GM20000 (cell line): ENCODE results near the gene FMO2.

Experiments used
- DNase-seq: peaks from one replicate; pipeline ENCODE4 v3.0.0; 2012; ENCODE audit warnings: low spot score
- TF ChIP-seq, protein P1 (sequence below): IDR thresholded peaks from 2 replicates; pipeline ENCODE4 v1.5.1; 2012; ENCODE audit warnings: mild to moderate bottlenecking, control low read depth; ENCODE audit errors: extremely low read depth, missing control alignments

FMO2 gene

DNA sequence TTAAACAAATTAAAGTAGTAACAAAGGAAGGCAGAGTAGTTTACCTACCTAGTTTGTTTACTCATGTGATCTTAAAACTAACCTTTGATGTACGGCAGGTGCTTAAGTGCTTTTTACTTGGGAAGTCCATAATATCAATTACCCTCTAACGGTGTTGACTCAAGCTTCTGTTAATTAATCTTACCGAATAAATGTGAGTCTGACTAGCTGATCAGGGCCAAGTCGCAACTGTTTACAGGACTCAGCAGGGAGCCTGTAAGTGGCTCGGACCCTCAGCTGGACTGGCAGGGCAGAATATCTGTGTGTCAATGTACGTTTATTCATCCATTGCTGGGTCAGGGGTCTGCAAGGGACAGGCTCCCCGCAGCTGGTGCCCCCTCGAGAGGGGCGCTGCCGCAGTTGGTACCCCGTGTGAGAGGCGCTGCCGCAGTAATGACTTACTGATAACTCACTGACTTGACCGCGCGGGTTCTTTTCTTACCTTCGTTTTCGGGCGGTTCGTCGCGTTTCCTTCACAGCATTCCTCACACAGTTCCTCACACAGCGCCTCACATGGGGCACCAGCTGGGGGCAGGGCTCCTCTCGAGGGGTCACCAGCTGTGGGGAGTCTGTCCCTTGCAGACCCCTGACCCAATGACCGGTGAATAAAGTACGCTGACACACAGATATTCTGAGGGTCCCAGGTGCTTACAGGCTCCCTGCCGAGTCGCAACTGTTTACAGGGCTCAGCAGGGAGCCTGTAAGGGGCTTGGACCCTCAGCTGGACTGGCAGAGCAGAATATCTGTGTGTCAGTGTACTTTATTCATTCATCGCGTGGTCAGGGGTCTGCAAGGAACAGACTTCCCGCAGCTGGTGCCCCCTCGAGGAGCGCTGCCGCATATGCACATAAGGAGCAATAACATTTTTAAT is 66.2 kb downstream of the FMO2 start:
- peak; percentile 31 for DNase-seq

DNA sequence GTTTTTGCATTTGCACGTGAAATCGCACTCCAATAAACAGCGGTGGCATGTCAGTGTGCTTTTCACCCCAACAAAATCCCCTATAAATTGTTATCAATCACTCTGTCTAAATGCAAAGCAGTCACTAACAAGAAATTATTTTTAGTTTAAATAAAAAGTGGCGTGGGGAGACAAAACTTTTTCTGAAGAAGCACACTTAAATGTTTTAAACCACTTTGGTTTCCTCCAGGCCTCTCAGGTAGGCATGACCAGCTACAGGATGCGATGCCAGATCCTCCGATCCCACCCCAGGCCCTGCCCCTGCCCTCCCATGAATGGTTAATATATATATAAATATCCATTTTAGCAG is 66.8 kb downstream of the FMO2 start:
- no peak for DNase-seq
- TF ChIP-seq, protein P1, sequence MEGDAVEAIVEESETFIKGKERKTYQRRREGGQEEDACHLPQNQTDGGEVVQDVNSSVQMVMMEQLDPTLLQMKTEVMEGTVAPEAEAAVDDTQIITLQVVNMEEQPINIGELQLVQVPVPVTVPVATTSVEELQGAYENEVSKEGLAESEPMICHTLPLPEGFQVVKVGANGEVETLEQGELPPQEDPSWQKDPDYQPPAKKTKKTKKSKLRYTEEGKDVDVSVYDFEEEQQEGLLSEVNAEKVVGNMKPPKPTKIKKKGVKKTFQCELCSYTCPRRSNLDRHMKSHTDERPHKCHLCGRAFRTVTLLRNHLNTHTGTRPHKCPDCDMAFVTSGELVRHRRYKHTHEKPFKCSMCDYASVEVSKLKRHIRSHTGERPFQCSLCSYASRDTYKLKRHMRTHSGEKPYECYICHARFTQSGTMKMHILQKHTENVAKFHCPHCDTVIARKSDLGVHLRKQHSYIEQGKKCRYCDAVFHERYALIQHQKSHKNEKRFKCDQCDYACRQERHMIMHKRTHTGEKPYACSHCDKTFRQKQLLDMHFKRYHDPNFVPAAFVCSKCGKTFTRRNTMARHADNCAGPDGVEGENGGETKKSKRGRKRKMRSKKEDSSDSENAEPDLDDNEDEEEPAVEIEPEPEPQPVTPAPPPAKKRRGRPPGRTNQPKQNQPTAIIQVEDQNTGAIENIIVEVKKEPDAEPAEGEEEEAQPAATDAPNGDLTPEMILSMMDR, result no peak

More for the DNA sequence above, 66.2 kb downstream of the FMO2 start:
- TF ChIP-seq, protein P1, result peak; percentile 34

DNA sequence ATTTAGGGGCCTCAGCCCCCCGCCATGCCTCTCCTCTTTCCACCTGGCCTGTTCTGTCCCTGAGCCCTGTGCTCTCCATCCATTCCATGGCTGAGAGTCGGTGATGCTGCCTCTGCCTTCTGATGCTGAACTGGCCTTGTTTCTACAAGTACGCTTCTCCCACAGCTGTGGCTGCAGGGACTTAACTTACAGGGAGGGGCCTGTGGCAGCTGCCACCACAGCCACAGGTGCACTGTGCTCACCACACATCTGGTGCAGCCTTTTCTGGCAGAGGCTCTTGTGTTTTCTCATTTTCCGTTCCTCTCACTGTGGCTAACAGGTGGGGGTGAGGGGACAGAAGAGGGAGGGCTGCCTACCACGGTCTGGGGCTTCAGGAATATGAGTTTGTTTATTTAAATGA is 67.4 kb downstream of the FMO2 start:
- TF ChIP-seq, protein P1, result no peak
- DNase-seq, result peak; percentile 25

DNA sequence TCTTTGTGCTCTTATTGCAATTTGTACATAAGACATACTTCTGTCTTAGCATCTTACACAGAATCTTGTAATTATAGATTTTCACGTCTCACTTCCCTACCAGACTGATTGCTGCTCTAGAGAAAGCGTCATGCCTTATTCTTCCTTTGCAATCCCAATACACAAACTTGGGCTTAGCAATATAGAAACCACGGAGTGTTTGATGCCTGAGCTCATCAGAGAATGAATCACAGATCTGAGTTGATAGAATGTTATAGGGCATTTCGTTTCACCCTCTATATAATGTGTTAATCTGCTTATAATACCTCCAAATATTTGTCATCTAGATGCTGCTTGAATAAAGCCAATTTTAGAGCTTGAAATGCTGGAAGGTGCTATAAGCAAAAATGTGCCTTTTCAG is 69.8 kb downstream of the FMO2 start:
- TF ChIP-seq, protein P1, result no peak
- DNase-seq, result no peak

DNA sequence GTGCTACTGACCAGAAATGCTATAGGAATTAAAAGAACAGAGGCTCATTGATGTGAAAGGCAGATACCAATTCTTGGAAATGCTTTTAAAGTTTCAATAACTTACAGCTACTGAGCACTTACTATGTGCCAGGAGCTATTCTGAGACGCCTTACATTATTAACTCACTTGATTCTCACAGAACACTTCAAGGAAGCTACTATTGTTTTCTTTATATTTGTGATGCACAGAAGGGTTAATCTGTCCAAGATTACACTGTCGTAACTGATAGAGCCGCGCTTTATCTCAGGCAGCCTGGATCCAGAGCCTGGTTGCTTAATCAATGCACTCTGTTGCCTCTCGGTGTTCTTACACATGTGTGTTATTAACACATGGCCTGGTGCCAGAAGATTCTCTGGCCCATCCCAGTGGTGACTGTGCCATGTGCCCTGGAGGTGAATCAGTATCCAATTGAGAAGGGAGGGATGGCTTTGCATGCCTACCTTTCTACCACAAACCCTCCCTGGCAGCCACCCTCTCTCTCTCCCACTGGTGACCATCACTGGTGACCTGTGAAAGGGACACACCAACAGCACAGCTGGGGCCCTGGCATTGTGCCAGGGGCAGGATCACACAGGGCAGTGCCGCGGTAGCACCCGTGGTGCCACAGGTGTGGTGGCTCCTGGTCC is 72.0 kb downstream of the FMO2 start:
- TF ChIP-seq, protein P1, result no peak
- no peak for DNase-seq

DNA sequence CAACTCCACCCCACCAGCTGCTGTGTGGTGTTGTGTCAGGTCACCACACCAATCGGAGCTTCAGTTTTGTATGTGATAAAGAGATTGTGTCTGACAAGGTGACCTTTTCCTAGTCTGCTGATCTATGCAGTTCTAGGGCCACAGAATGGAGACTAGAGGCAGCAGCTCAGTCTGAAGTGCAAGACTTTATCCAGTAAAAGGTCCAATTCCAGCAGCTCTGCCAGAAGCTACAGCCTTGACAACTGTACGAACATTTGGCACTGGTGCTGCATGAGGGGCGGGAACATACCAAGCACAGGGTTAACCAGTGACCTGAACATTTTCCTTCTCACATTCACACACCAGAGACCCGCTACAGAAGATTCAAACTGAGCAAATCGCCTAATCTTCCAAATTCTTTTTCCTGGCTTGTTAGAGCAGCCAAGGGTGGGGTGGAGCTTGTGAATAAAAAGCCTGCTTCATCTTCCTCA is 72.5 kb downstream of the FMO2 start:
- TF ChIP-seq, protein P1, result no peak
- no peak for DNase-seq

DNA sequence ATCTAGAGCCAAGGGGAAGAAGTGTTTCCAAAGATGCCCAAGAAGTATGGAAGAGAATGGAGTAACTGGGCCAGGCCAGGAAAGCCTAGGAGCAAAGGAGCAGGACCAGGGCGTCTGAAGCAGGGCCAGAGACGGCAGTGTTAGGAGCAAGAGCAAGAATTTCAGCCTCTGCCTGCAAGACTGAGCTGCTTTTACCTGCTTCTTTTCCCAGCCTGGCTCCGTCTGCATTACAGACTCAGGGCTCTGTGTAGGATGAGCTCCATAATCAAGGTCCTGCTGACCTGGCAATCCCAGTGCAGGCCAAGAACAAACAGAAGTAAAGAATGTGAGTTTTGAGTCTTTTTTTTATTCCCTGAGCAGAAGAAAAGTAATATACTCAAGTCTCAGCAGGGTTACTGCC is 73.3 kb downstream of the FMO2 start:
- DNase-seq, result no peak
- TF ChIP-seq, protein P1, result no peak
